Heart left ventricle (tissue), 16 donors: ENCODE measurements around the gene TBL1X. TPM values are rescaled to one million over a fixed set of nuclear protein-coding genes. Genes with fewer than 3 reads are reported as not detected.

ENCODE experiments used
- ATAC-seq, 4 donors: fragments of 200-7000 bp; cut with Tn5 transposase; one replicate each; pipeline ENCODE4 v1.9.1; 2020 to 2022; ENCODE audit warnings: moderate library complexity in 4 of 4, mild to moderate bottlenecking in 3 of 4, moderate number of reproducible peaks in 1 of 4
- DNase-seq, 5 donors: peaks; one replicate each; pipeline ENCODE4 v3.0.0-alpha.2; 2020
- H3K27ac ChIP-seq, 12 donors: fragments of 200-600 bp; sonication (generic) in 4 of 12; one replicate each; pipeline versions ENCODE4 v1.5.0 to v1.8.0; 2016 to 2022; ENCODE audit warnings: mild to moderate bottlenecking in 2 of 12
- H3K27me3 ChIP-seq, 9 donors: fragments of 200-600 bp; sonication (generic) in 2 of 9; one replicate each; pipeline versions ENCODE4 v1.5.1 to v1.8.0; 2016 to 2022; ENCODE audit warnings: mild to moderate bottlenecking in 3 of 9
- H3K36me3 ChIP-seq, 9 donors: fragments of 200-600 bp; sonication (generic) in 2 of 9; one replicate each; pipeline versions ENCODE4 v1.5.0 to v1.8.0; 2018 to 2022; ENCODE audit warnings: mild to moderate bottlenecking in 2 of 9
- H3K4me1 ChIP-seq, 12 donors: fragments of 200-600 bp; sonication (generic) in 4 of 12; one replicate each; pipeline versions ENCODE4 v1.5.0 to v1.8.0; 2016 to 2022; ENCODE audit warnings: mild to moderate bottlenecking in 3 of 12
- H3K4me3 ChIP-seq, 12 donors: fragments of 200-600 bp; sonication (generic) in 4 of 12; one replicate each; pipeline versions ENCODE4 v1.5.0 to v1.8.0; 2017 to 2022; ENCODE audit warnings: mild to moderate bottlenecking in 9 of 12, moderate library complexity in 4 of 12
- H3K9me3 ChIP-seq, 12 donors: fragments of 200-600 bp; sonication (generic) in 4 of 12; one replicate each; pipeline versions ENCODE4 v1.5.0 to v1.8.0; 2016 to 2022; ENCODE audit warnings: mild to moderate bottlenecking in 1 of 12
- CTCF ChIP-seq, 12 donors: fragments of 200-600 bp; sonication (generic) in 4 of 12; IDR thresholded peaks; one replicate each; pipeline versions ENCODE4 v1.5.0 to v1.8.0; 2018 to 2022; ENCODE audit warnings: antibody characterized with exemption in 12 of 12, mild to moderate bottlenecking in 5 of 12
- POLR2A ChIP-seq, 2 donors: fragments of 450-650 bp; IDR thresholded peaks; one replicate each; pipeline ENCODE4 v1.6.1; 2017; ENCODE audit warnings: antibody characterized with exemption in 2 of 2, mild to moderate bottlenecking in 2 of 2, moderate library complexity in 2 of 2
- WGBS, 4 donors: extraction: QIAGEN DNeasy Blood & Tissue Kit in 2 of 4; methylation state at CpG; one replicate each; pipeline versions ENCODE4 v1.1.5 to v1.1.7; 2013 to 2018; 5-methylcytosine and 5-hydroxymethylcytosine counted together
- intact Hi-C, 10 donors: fragments of 100-400 bp; cut with DNase I; formaldehyde crosslinking; loops; one replicate each; pipeline versions ENCODE4 v1.11.1 to v1.14.2; 2022
- polyA plus RNA-seq, 2 donors: library from polyadenylated mRNA; stranded (reverse); fragments of 200-250 nt; gene quantifications; one replicate each; pipeline ENCODE4 v1.2.3, GENCODE V29; 2013
- total RNA-seq, 9 donors: library from RNA; depleted of rRNA in 2 of 9; stranded (reverse); fragments of >200 nt in 2 of 9; fragmentation: NEBNext Ultra II Directional in 3 of 9; extraction: Animal tissue kit (Norgen Biotek cat#: 25700) in 3 of 9; gene quantifications; one replicate each; pipeline versions ENCODE4 v1.1.0 to v1.2.4, GENCODE V29; 2016 to 2023
- donor health status: ischemic (EF 13 %, LVEDD 7.1; RV severe dilation, severe dysfunction).
- donor health status: healthy with polysubstance abuse.
- donor health status: DM: no; HTN: yes; CAD: no.
- donor health status: DM: no; HTN: no; CAD: no.
- donor health status: ischemic (EF 25% LVEDD 6.9; RV normal size, moderate dysfunction).
- donor health status: ischemic (EF 25% LVEDD 5.7; RV mildly dilated, moderate dysfunction).
- donor health status: healthy.
- donor health status: DM: yes; HTN: yes; CAD: no.
- donor health status: ischemic (EF 35%, LVEDD 5.7; RV mildly dilated, moderate dysfunction).
- donor health status: nonischemic (EF 11% LVEDD 7.7; RV severe dilation, severe dysfunction).
- donor health status: DM: yes; HTN: yes; CAD: no.
- donor health status: PGD.
- donor health status: ischemic (EF 29% LVEDD 5.4; RV normal size, mild dysfunction).
- donor health status: nonischemic (EF 23%, LVEDD 6.1; RV moderate dilation, normal function).

Gene TBL1X
- total and polyA plus RNA-seq, 11 donors = 2.4 to 30.7 (median 9.7) TPM

GRCh38 chrX:9635803-9636202 is 170.9 kb downstream of the TBL1X start:
- peak overlapping the region in 1 of 12 donors; percentile 67 for H3K27ac ChIP-seq

GRCh38 chrX:9638871-9639270 is 174.0 kb downstream of the TBL1X start:
- ATAC-seq (no peak), DNase-seq (no peak)
- Histone ChIP-seq H3K9me3 (no peaks in the 10 kb centered on the region), H3K4me1 (no peaks in the 10 kb centered on the region), H3K27ac (no peak overlapping the region), H3K4me3 (no peak overlapping the region), H3K27me3 (peaks cover 0 to 4% (median 0%) of the 10 kb centered on the region in 9 donors), H3K36me3 (no peaks in the 10 kb centered on the region)
- intact Hi-C loops = no loop called here
- no peak for TF ChIP-seq CTCF (IDR thresholded peaks at IDR 0.05)
- no peak for TF ChIP-seq POLR2A (IDR thresholded peaks at IDR 0.05)

More at GRCh38 chrX:9635803-9636202, 170.9 kb downstream of the TBL1X start:
- 47 to 61% (median 55%) methylated on average over 4 of the region's 4 CpGs for WGBS, 4 donors
- Histone ChIP-seq H3K9me3 (no peaks in the 10 kb centered on the region), H3K27me3 (peaks cover 0 to 4% (median 0%) of the 10 kb centered on the region in 9 donors), H3K4me3 (no peak overlapping the region), H3K36me3 (no peaks in the 10 kb centered on the region), H3K4me1 (no peaks in the 10 kb centered on the region)
- DNase-seq (no peak), ATAC-seq (peak in 3 of 4 donors; percentile 18 to 75 (median 42))
- intact Hi-C loops = no loop called here
- no peak for TF ChIP-seq CTCF (IDR thresholded peaks at IDR 0.05)
- no peak for TF ChIP-seq POLR2A (IDR thresholded peaks at IDR 0.05)

GRCh38 chrX:9642270-9642995 is 177.6 kb downstream of the TBL1X start:
- Histone ChIP-seq H3K4me1 (peaks cover 0 to 12% (median 1%) of the 10 kb centered on the region in 12 donors), H3K9me3 (peaks cover 0 to 3% (median 0%) of the 10 kb centered on the region in 12 donors), H3K36me3 (no peaks in the 10 kb centered on the region), H3K4me3 (no peak overlapping the region), H3K27me3 (peaks cover 0 to 6% (median 0%) of the 10 kb centered on the region in 9 donors), H3K27ac (no peak overlapping the region)
- DNase-seq = no peak
- intact Hi-C loops = loop anchor here in 1 of 10 donors (10.0 kb wide), 1 partner anchor 178 kb away; the partner anchor contains the start of gene TBL1X
- TF ChIP-seq CTCF (IDR thresholded peaks at IDR 0.05) = no peak
- no peak for TF ChIP-seq POLR2A (IDR thresholded peaks at IDR 0.05)
- ATAC-seq = peak in 1 of 4 donors; percentile 30
- WGBS, 4 donors = 64 to 79% (median 72%) methylated on average over 14 of the region's 14 CpGs

- Histone ChIP-seq H3K27ac (no peak overlapping the region), H3K27me3 (peaks cover 0 to 10% (median 0%) of the 10 kb centered on the region in 9 donors), H3K4me1 (peaks cover 0 to 22% (median 6%) of the 10 kb centered on the region in 12 donors), H3K9me3 (peaks cover 0 to 4% (median 0%) of the 10 kb centered on the region in 12 donors), H3K36me3 (no peaks in the 10 kb centered on the region), H3K4me3 (no peak overlapping the region)
- DNase-seq (no peak), ATAC-seq (no peak)
- intact Hi-C loops = loop anchor here in 1 of 10 donors (10.0 kb wide), 1 partner anchor 179 kb away; the partner anchor contains the start of gene TBL1X
- 92 to 99% (median 94%) methylated on average over 4 of the region's 4 CpGs for WGBS, 4 donors
- TF ChIP-seq POLR2A (IDR thresholded peaks at IDR 0.05) = no peak
- TF ChIP-seq CTCF (IDR thresholded peaks at IDR 0.05) = no peak
These were observed 178.9 kb downstream of the TBL1X start for GRCh38 chrX:9643807-9644206.
